GM12875 (cell line): Measurements from ENCODE around the gene LRP2.

Experiments used
- H3K4me3 ChIP-seq: one replicate; pipeline ENCODE4 v1.5.1; 2011; ENCODE audit warnings: low read depth, low read length, control low read depth
- TF ChIP-seq, protein P1 (sequence below): IDR thresholded peaks from 2 replicates; pipeline ENCODE4 v1.5.1; 2011; ENCODE audit warnings: low read depth, mild to moderate bottlenecking, control low read depth, inconsistent platforms, low read length, moderate library complexity, borderline replicate concordance; ENCODE audit not compliant: insufficient read depth

Gene LRP2

DNA sequence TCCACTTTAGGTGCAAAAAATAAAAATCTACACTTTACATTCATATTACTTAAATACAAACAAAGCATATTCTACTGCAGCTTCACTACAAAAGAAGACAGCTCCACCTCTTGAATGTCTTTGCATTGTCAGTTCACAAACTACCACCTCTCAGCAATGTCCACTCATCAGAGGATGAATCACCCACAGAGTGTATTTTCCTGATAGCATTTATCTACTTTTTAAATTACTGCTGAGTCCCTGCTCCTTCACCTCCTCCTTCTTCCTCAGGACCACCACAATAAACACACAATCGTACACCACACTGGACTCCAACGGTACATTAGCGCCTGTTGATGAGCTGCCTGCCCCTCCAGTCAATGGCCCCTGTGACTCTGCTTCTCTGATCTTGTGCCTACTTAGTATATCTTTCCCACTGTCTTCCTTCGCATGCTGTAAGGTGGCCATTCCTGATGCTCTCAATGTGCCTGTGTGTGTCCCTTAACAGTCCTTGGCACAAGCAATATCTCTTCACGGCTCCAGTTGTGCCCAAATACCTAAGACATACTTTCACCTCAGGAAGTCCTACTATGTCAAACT, 172.0 kb downstream of the LRP2 start:
- TF ChIP-seq, protein P1, sequence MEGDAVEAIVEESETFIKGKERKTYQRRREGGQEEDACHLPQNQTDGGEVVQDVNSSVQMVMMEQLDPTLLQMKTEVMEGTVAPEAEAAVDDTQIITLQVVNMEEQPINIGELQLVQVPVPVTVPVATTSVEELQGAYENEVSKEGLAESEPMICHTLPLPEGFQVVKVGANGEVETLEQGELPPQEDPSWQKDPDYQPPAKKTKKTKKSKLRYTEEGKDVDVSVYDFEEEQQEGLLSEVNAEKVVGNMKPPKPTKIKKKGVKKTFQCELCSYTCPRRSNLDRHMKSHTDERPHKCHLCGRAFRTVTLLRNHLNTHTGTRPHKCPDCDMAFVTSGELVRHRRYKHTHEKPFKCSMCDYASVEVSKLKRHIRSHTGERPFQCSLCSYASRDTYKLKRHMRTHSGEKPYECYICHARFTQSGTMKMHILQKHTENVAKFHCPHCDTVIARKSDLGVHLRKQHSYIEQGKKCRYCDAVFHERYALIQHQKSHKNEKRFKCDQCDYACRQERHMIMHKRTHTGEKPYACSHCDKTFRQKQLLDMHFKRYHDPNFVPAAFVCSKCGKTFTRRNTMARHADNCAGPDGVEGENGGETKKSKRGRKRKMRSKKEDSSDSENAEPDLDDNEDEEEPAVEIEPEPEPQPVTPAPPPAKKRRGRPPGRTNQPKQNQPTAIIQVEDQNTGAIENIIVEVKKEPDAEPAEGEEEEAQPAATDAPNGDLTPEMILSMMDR: no peak
- H3K4me3 ChIP-seq: no peak overlapping the region

DNA sequence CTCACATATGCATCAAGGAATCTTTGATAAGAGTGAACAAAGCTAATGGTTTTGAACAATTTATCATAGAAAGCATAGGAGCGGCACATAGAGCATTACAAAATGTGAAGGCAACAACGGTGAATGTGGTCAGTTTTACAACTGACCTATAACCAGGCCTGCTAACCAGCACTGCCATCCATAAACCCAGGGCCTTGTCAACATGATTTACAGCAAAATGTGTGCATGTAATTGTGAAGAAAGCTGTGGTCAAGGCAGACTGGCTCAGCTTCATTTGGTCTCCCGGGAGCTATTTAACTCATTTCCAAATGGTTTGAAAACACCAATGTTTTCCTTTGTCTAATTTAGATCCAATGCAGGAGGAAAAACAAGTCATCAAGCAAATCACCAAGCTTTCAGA, 173.2 kb downstream of the LRP2 start:
- TF ChIP-seq, protein P1: no peak
- H3K4me3 ChIP-seq: no peak overlapping the region

GRCh38 chr2:169185711-169186110, 176.6 kb downstream of the LRP2 start:
- H3K4me3 ChIP-seq: no peak overlapping the region
- TF ChIP-seq, protein P1: no peak

GRCh38 chr2:169184074-169184473, 178.3 kb downstream of the LRP2 start:
- no peak overlapping the region for H3K4me3 ChIP-seq

DNA sequence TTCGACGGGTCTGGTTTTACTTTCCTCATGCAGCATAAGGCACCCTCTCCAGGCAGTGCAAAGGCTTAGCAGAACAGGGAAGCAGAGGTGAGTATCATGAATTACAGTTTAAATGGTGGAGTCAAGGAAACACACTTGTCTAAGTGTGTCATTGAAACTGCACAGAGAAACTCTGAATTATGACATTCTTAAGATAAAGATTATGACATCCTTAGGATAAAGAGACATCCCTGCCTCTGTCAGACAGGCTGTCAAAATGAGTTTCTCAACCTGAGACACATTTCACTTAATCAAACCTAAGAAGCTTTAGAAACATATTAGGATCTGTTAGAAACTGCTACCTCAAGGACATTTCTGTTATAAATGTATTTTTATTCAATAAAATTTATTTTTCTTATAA, 179.8 kb downstream of the LRP2 start:
- TF ChIP-seq, protein P1: no peak
- H3K4me3 ChIP-seq: no peak overlapping the region

More at GRCh38 chr2:169184074-169184473, 178.3 kb downstream of the LRP2 start:
- TF ChIP-seq, protein P1: no peak

- TF ChIP-seq, protein P1: no peak
- H3K4me3 ChIP-seq: no peak overlapping the region
Observed at GRCh38 chr2:169178804-169179390, 183.4 kb downstream of the LRP2 start.

DNA sequence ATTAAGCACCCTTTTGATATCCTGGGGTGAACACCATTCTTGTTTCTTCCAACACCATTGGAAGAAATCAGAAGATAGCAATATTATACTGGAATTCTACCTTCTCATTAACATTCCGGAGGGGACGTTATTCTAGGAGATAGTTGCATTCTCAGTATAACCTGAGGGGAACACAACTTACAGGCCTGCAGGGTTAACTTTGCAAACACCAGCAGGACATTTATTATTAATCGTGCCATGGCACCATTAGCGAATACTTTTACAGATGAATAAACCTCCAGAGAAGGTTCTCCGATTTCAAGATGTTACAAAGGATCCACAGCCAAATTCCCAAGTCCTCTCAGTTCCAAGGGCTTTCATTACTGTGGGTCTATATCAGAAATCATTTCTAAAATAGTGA, 184.0 kb downstream of the LRP2 start:
- TF ChIP-seq, protein P1: no peak
- H3K4me3 ChIP-seq: no peak overlapping the region
